Mononuclear cell (primary cell): ENCODE measurements around the gene VPS4A. TPM values are rescaled to one million over a fixed set of nuclear protein-coding genes. Genes with fewer than 3 reads are reported as not detected.

ENCODE experiments used
- H3K27me3 ChIP-seq: 2 replicates; pipeline ENCODE4 v1.6.0; 2011; ENCODE audit warnings: low read length, control low read depth; ENCODE audit not compliant: insufficient read depth
- H3K4me1 ChIP-seq: 2 replicates; pipeline ENCODE4 v1.5.1; 2011; ENCODE audit warnings: mild to moderate bottlenecking, low read length, control low read depth; ENCODE audit not compliant: insufficient read depth
- H3K4me3 ChIP-seq: 2 replicates; pipeline ENCODE4 v1.5.1; 2011; ENCODE audit warnings: mild to moderate bottlenecking, low read length, moderate library complexity
- H3K9me3 ChIP-seq: 2 replicates; pipeline ENCODE4 v1.5.1; 2011; ENCODE audit warnings: low read depth, mild to moderate bottlenecking, control low read depth, low read length
- total RNA-seq: library from RNA; depleted of rRNA; stranded (reverse); fragments of >200 nt; gene quantifications from one replicate; pipeline ENCODE4 v1.2.3, GENCODE V29; 2012

The VPS4A gene
- total RNA-seq, 1 donor, result 35.5 TPM

- Histone ChIP-seq H3K9me3 (no peaks in the 10 kb centered on the region), H3K4me1 (no peaks in the 10 kb centered on the region), H3K27me3 (no peaks in the 10 kb centered on the region), H3K4me3 (no peak overlapping the region)
Measured at GRCh38 chr16:69318177-69318910, 7.2 kb downstream of the VPS4A start.

- Histone ChIP-seq H3K27me3 (no peaks in the 10 kb centered on the region), H3K9me3 (no peaks in the 10 kb centered on the region), H3K4me3 (no peak overlapping the region), H3K4me1 (no peaks in the 10 kb centered on the region)
Measured at GRCh38 chr16:69318911-69319289, 7.8 kb downstream of the VPS4A start.

GRCh38 chr16:69319381-69319780, 8.2 kb downstream of the VPS4A start:
- H3K4me3 ChIP-seq, result no peak overlapping the region
- H3K27me3 ChIP-seq, result no peaks in the 10 kb centered on the region
- H3K9me3 ChIP-seq, result no peaks in the 10 kb centered on the region
- no peaks in the 10 kb centered on the region for H3K4me1 ChIP-seq

GRCh38 chr16:69319826-69320739, 8.9 kb downstream of the VPS4A start:
- Histone ChIP-seq H3K4me1 (no peaks in the 10 kb centered on the region), H3K27me3 (no peaks in the 10 kb centered on the region), H3K9me3 (no peaks in the 10 kb centered on the region), H3K4me3 (no peak overlapping the region)

DNA sequence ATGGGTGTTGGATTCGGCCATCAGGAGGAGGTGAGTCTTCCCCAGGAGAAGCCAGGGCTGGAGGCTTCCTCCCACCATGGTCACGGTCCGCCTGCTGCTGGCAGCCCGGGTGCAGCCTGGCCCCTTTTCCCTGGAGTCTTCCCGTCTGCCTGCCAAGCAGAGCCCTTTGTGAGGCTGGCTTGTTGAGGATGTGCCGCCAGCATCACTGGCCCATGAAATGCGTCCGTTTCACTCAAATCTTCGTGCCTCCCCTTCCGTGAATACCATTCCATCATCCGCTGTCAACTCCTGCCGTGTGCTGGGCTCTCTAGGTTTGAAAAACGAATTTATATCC, 9.6 kb downstream of the VPS4A start:
- Histone ChIP-seq H3K9me3 (no peaks in the 10 kb centered on the region), H3K4me3 (no peak overlapping the region), H3K4me1 (no peaks in the 10 kb centered on the region), H3K27me3 (no peaks in the 10 kb centered on the region)

- Histone ChIP-seq H3K4me3 (no peak overlapping the region), H3K9me3 (no peaks in the 10 kb centered on the region), H3K27me3 (no peaks in the 10 kb centered on the region), H3K4me1 (no peaks in the 10 kb centered on the region)
Measured at GRCh38 chr16:69321080-69321479, 9.9 kb downstream of the VPS4A start.

- Histone ChIP-seq H3K27me3 (no peaks in the 10 kb centered on the region), H3K4me1 (peaks cover 7% of the 10 kb centered on the region), H3K9me3 (no peaks in the 10 kb centered on the region), H3K4me3 (no peak overlapping the region)
Measured at GRCh38 chr16:69322343-69322742, 11.2 kb downstream of the VPS4A start.

DNA sequence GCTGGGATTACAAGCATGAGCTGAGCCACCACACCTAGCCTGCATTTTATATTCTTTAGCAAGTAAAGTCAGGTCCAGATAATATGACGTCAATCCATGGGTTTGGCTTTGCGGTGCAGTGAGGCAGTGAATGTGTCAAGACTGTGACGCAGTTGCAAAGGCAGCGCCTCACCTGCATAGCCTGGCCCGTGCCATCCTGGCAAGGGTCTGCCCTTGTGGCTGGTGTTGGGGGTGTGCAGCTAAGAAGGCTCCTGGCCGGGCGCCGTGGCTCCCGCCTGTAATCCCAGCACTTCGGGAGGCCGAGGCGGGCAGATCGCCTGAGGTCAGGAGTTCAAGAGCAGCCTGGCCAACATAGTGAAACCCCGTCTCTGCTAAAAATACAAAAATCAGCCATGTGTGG, 12.3 kb downstream of the VPS4A start:
- H3K4me1 ChIP-seq, result peaks cover 18% of the 10 kb centered on the region
- no peaks in the 10 kb centered on the region for H3K9me3 ChIP-seq
- no peaks in the 10 kb centered on the region for H3K27me3 ChIP-seq
- H3K4me3 ChIP-seq, result no peak overlapping the region

GRCh38 chr16:69324013-69324531, 12.9 kb downstream of the VPS4A start:
- Histone ChIP-seq H3K4me3 (no peak overlapping the region), H3K27me3 (no peaks in the 10 kb centered on the region), H3K4me1 (peaks cover 24% of the 10 kb centered on the region), H3K9me3 (no peaks in the 10 kb centered on the region)

- Histone ChIP-seq H3K9me3 (no peaks in the 10 kb centered on the region), H3K4me3 (no peak overlapping the region), H3K27me3 (no peaks in the 10 kb centered on the region), H3K4me1 (peaks cover 31% of the 10 kb centered on the region)
Measured at GRCh38 chr16:69324585-69325253, 13.6 kb downstream of the VPS4A start.

DNA sequence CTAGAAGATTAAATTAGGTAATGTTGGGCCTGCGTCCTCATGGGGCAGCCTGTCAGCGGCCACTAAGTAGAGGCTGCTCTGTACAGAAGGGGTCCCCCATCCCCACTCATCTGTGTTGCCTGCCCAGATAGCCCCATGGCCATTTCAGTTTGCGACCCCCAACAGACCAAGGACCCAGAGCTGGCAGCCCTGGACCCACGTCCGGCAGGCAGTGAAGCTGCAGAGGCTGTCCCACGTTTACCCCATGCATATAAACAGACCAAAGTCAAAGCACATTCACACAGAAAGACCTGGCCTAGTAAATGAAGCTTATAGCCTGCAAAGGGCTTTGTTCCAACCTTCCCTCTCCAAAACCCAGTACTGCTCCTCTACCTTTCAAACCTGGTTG, 14.6 kb downstream of the VPS4A start:
- H3K4me3 ChIP-seq, result no peak overlapping the region
- peaks cover 33% of the 10 kb centered on the region for H3K4me1 ChIP-seq
- H3K27me3 ChIP-seq, result no peaks in the 10 kb centered on the region
- H3K9me3 ChIP-seq, result no peaks in the 10 kb centered on the region

GRCh38 chr16:69326172-69326873, 15.2 kb downstream of the VPS4A start:
- Histone ChIP-seq H3K4me1 (peaks cover 37% of the 10 kb centered on the region), H3K9me3 (no peaks in the 10 kb centered on the region), H3K4me3 (no peak overlapping the region), H3K27me3 (no peaks in the 10 kb centered on the region)

GRCh38 chr16:69327585-69328310, 16.6 kb downstream of the VPS4A start:
- Histone ChIP-seq H3K9me3 (no peaks in the 10 kb centered on the region), H3K4me1 (peaks cover 37% of the 10 kb centered on the region), H3K4me3 (no peak overlapping the region), H3K27me3 (no peaks in the 10 kb centered on the region)

GRCh38 chr16:69328854-69329316, 17.7 kb downstream of the VPS4A start:
- Histone ChIP-seq H3K27me3 (no peaks in the 10 kb centered on the region), H3K9me3 (no peaks in the 10 kb centered on the region), H3K4me1 (peaks cover 37% of the 10 kb centered on the region), H3K4me3 (no peak overlapping the region)
